Lower leg skin (tissue), 4 donors: ENCODE results near the gene OST4. TPM values are rescaled to one million over a fixed set of nuclear protein-coding genes. Genes with fewer than 3 reads are reported as not detected.

ENCODE experiments used
- DNase-seq, 2 donors: peaks; one replicate each; pipeline ENCODE4 v3.0.0-alpha.2; 2019; ENCODE audit warnings: low spot score in 2 of 2
- H3K4me3 ChIP-seq: fragments of 200-600 bp; sonication (generic); 2 replicates; pipeline ENCODE4 v1.5.1; 2017; ENCODE audit warnings: mild to moderate bottlenecking, low read depth; ENCODE audit not compliant: poor library complexity, severe bottlenecking
- CTCF ChIP-seq, 3 donors: fragments of 450-650 bp; IDR thresholded peaks; one replicate each; pipeline ENCODE4 v1.5.1; 2016; ENCODE audit warnings: antibody characterized with exemption in 3 of 3, mild to moderate bottlenecking in 3 of 3, moderate library complexity in 2 of 3
- POLR2A ChIP-seq, 2 donors: fragments of 450-650 bp; IDR thresholded peaks; one replicate each; pipeline ENCODE4 v1.6.1; 2016 to 2017; ENCODE audit warnings: antibody characterized with exemption in 2 of 2, mild to moderate bottlenecking in 1 of 2, moderate library complexity in 1 of 2
- WGBS, 2 donors: methylation state at CpG; one replicate each; pipeline ENCODE4 v1.1.5; 2018; 5-methylcytosine and 5-hydroxymethylcytosine counted together
- intact Hi-C: fragments of 100-400 bp; cut with DNase I; formaldehyde crosslinking; loops from one replicate; pipeline ENCODE4 v1.15.0; 2023; ENCODE audit warnings: low total_unique reads
- total RNA-seq, 4 donors: library from RNA; depleted of rRNA; stranded (reverse); fragments of >200 nt; gene quantifications; one replicate each; pipeline ENCODE4 v1.1.0, GENCODE V29; 2016

OST4 gene
- total RNA-seq, 4 donors from 2014 or later: 144 to 236 (median 195) TPM

- no peak for TF ChIP-seq POLR2A (IDR thresholded peaks at IDR 0.05)
- TF ChIP-seq CTCF (IDR thresholded peaks at IDR 0.05): no peak
- DNase-seq: no peak
- no peak overlapping the region for H3K4me3 ChIP-seq
- intact Hi-C loops: no loop called here
- 91 to 92% methylated on average over 3 of the region's 3 CpGs for WGBS, 2 donors
Measured at GRCh38 chr2:27109083-27109482, 37.6 kb upstream of the OST4 start.

- WGBS, 2 donors: 85 to 89% methylated on average over 2 of the region's 2 CpGs
- intact Hi-C loops: no loop called here
- no peak for TF ChIP-seq CTCF (IDR thresholded peaks at IDR 0.05)
- no peak for TF ChIP-seq POLR2A (IDR thresholded peaks at IDR 0.05)
- no peak for DNase-seq
- no peak overlapping the region for H3K4me3 ChIP-seq
Measured at GRCh38 chr2:27108221-27108620, 36.8 kb upstream of the OST4 start.

GRCh38 chr2:27105981-27106380, 34.5 kb upstream of the OST4 start:
- 58 to 73% methylated on average over 3 of the region's 3 CpGs for WGBS, 2 donors
- intact Hi-C loops: no loop called here
- DNase-seq: no peak
- TF ChIP-seq POLR2A (IDR thresholded peaks at IDR 0.05) (no peak), CTCF (IDR thresholded peaks at IDR 0.05) (no peak)
- H3K4me3 ChIP-seq: no peak overlapping the region

- no peak for TF ChIP-seq POLR2A (IDR thresholded peaks at IDR 0.05)
- TF ChIP-seq CTCF (IDR thresholded peaks at IDR 0.05): no peak
- no peak for DNase-seq
- intact Hi-C loops: loop anchor here (5.0 kb wide), 1 partner anchor 180 kb away; the partner anchor contains the start of gene TRIM54
- WGBS, 2 donors: 83 to 87% methylated on average over 5 of the region's 5 CpGs
- H3K4me3 ChIP-seq: no peak overlapping the region
Measured at GRCh38 chr2:27102329-27102728, 30.9 kb upstream of the OST4 start.

GRCh38 chr2:27100036-27100435, 28.6 kb upstream of the OST4 start:
- no peak overlapping the region for H3K4me3 ChIP-seq
- intact Hi-C loops: loop anchor here (5.0 kb wide), 1 partner anchor 182 kb away; the partner anchor contains the start of gene TRIM54
- no peak for TF ChIP-seq CTCF (IDR thresholded peaks at IDR 0.05)
- WGBS, 2 donors: 80 to 87% methylated on average over 9 to 10 of the region's 10 CpGs
- DNase-seq: no peak

- no peak overlapping the region for H3K4me3 ChIP-seq
- TF ChIP-seq CTCF (IDR thresholded peaks at IDR 0.05) (no peak), POLR2A (IDR thresholded peaks at IDR 0.05) (no peak)
- intact Hi-C loops: no loop called here
- no peak for DNase-seq
- WGBS, 2 donors: 88 to 90% methylated on average over 19 of the region's 19 CpGs
Measured at GRCh38 chr2:27099334-27099955, 28.0 kb upstream of the OST4 start.
